DND-41 (cell line): Measurements from ENCODE around the gene CACUL1.

Source experiments
- CTCF ChIP-seq: IDR thresholded peaks from 2 replicates; pipeline ENCODE4 v1.5.1; 2012; ENCODE audit warnings: borderline replicate concordance, low read length, moderate library complexity, mild to moderate bottlenecking; ENCODE audit not compliant: poor library complexity, severe bottlenecking; ENCODE audit errors: extremely low read depth
- EZH2 ChIP-seq: IDR thresholded peaks from 3 replicates; pipeline ENCODE4 v1.6.1; 2012; ENCODE audit warnings: borderline replicate concordance, low read depth, mild to moderate bottlenecking, moderate library complexity, low read length, inconsistent platforms; ENCODE audit not compliant: severe bottlenecking

- TF ChIP-seq CTCF = no peak
- TF ChIP-seq EZH2 = no peak
Observed at GRCh38 chr10:118802126-118802793, 47.5 kb upstream of the CACUL1 start.
